ENCODE results near the gene RELT. TPM values are rescaled to one million over a fixed set of nuclear protein-coding genes. Genes with fewer than 3 reads are reported as not detected.

The RELT gene
- total and polyA plus RNA-seq, 3 donors from 2014 or later, result 6.2 to 8.6 (median 8.4) TPM

DNA sequence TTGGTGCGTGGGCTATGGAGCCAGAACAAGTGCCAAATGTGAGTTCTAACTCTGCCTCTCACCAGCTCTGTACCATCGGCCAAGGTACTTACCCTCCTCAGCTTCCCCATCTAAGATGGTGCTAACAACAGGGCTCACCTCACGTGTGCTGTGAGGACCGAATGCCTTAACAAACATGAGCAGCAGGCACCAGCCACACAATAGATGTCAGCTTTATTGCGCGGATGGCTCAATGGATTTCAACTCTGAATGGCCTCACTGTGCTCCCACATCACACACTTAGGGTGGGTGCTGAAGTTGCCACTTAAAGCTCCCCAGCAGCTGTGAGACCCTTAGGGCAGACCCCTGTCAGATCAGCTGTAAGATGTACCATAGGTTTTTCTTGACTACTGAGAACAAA, 24.1 kb downstream of the RELT start:
- Histone ChIP-seq H3K27me3 (no peaks in the 10 kb centered on the region), H3K27ac (no peak overlapping the region), H3K36me3 (ENCODE audit: low read depth, missing control alignments) (no peaks in the 10 kb centered on the region), H3K4me1 (no peaks in the 10 kb centered on the region), H3K9me3 (no peaks in the 10 kb centered on the region), H3K4me3 (no peak overlapping the region)
- TF ChIP-seq, protein P1, sequence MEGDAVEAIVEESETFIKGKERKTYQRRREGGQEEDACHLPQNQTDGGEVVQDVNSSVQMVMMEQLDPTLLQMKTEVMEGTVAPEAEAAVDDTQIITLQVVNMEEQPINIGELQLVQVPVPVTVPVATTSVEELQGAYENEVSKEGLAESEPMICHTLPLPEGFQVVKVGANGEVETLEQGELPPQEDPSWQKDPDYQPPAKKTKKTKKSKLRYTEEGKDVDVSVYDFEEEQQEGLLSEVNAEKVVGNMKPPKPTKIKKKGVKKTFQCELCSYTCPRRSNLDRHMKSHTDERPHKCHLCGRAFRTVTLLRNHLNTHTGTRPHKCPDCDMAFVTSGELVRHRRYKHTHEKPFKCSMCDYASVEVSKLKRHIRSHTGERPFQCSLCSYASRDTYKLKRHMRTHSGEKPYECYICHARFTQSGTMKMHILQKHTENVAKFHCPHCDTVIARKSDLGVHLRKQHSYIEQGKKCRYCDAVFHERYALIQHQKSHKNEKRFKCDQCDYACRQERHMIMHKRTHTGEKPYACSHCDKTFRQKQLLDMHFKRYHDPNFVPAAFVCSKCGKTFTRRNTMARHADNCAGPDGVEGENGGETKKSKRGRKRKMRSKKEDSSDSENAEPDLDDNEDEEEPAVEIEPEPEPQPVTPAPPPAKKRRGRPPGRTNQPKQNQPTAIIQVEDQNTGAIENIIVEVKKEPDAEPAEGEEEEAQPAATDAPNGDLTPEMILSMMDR (IDR thresholded peaks at IDR 0.05), result no peak
- no peak for TF ChIP-seq POLR2A (IDR thresholded peaks at IDR 0.05)
- no peak for DNase-seq
- 95 to 97% methylated on average over 6 of the region's 6 CpGs for WGBS, 2 donors
- intact Hi-C loops (cut with DNase I; ENCODE audit: low total_unique reads), result no loop called here

DNA sequence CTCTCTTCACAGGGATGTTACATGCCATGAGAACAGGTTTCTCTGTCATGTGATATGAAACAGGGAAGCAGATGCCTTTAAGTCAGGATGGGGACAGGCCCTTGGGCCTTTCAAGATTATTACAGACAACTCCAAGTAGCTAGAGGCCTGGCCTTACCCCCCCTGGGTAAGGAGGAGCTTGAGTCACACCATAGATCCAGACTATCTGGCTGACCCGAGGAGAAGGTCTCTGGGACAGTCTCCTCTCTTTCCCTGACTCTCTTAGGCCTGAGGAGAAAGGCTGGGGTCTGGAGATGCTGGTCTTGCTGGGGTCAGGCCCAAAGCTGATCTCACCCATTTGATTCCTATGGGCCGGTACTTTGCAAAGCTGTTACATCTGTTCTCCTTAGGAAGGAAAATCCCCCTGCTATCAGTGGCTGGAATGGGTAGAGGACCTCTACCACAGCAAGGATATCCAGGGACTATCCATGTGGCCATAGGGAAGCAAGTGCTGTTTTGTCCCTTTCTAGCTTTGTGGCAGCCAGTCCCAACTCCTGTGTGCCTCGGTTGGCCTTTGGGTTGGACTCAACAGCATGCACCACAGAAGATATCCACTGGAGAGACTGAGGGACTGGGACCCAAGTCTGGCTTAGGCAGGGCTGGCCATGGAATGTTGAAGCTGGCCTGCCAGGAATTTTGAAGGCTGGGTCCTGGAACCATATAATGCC, 25.2 kb downstream of the RELT start:
- intact Hi-C loops (cut with DNase I; ENCODE audit: low total_unique reads), result no loop called here
- TF ChIP-seq, protein P1 (IDR thresholded peaks at IDR 0.05), result no peak
- TF ChIP-seq POLR2A (IDR thresholded peaks at IDR 0.05), result no peak
- no peak overlapping the region for H3K4me3 ChIP-seq
- no peaks in the 10 kb centered on the region for H3K36me3 ChIP-seq (ENCODE audit: low read depth, missing control alignments)
- DNase-seq, result no peak
- H3K9me3 ChIP-seq, result no peaks in the 10 kb centered on the region
- 80 to 82% methylated on average over 3 of the region's 3 CpGs for WGBS, 2 donors
- H3K27ac ChIP-seq, result no peak overlapping the region
- H3K4me1 ChIP-seq, result no peaks in the 10 kb centered on the region
- no peaks in the 10 kb centered on the region for H3K27me3 ChIP-seq

DNA sequence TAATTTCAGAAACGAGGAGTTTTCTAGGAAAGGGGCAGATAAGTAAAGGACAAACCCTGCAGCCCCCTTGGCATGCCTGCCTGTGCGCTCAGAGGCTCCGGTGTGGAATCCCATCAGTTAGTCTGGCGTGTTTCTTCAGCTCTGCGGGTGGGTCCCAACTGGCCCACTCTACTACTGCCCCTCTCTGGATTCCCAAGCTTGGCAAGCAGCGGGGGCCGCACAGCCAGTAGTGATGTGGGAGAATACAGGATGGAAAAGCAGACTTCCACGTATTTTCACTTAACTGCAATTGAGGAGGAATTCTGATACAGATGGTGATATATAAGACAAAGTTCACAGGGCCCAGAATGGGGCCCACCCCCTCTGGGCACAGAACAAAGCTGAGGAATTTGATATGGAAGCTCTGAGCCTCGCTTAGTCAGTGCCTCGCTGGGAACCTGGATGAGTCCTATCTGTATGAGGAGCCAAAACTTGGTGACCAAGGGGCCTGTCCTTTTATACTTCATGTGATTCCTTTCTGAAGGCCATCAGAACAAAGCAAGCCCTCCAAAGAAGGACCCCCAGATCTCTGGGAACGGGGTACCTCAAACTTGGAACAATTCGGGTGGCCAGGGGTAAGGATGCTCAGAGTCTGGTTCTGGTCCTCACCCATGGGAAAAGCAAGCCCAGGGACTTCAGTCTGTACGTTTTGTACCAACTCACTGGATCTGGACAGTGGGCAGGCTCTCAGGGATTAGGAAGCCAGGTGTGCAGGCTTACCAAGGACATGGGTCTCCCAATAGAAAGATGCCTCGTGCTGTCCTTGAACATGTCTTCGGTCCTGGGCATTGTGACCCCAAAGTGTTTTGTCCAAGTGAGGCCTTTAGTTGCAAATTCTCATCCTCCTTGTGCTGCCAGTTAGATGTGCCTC, 26.0 kb downstream of the RELT start:
- no peak for TF ChIP-seq POLR2A (IDR thresholded peaks at IDR 0.05)
- TF ChIP-seq, protein P1 (IDR thresholded peaks at IDR 0.05), result no peak
- Histone ChIP-seq H3K36me3 (ENCODE audit: low read depth, missing control alignments) (no peaks in the 10 kb centered on the region), H3K4me3 (no peak overlapping the region), H3K27me3 (no peaks in the 10 kb centered on the region), H3K27ac (no peak overlapping the region), H3K4me1 (no peaks in the 10 kb centered on the region), H3K9me3 (no peaks in the 10 kb centered on the region)
- 88 to 94% methylated on average over 13 to 15 of the region's 15 CpGs for WGBS, 2 donors
- DNase-seq, result no peak
- intact Hi-C loops (cut with DNase I; ENCODE audit: low total_unique reads), result no loop called here

DNA sequence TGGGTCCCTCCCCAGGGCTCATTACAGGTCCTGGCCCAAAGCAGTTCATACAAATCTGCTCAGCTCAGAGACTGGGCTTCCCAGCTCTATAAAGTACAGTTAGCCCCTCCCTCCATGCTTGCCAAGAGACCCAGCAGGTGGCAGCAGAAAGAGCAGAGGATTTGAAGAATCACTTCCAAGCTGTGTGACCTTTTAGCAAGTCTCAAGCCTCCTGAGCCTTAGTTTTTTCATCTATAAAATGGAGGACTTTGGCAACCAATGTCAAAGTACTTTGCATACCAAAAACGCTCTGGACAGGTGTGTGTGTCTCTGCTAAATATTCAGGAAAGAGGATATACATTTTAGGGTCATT, 26.6 kb downstream of the RELT start:
- WGBS, 2 donors, result 82 to 83% methylated on average over 1 of the region's 1 CpG
- intact Hi-C loops (cut with DNase I; ENCODE audit: low total_unique reads), result no loop called here
- Histone ChIP-seq H3K9me3 (no peaks in the 10 kb centered on the region), H3K27me3 (no peaks in the 10 kb centered on the region), H3K36me3 (ENCODE audit: low read depth, missing control alignments) (no peaks in the 10 kb centered on the region), H3K4me3 (no peak overlapping the region), H3K27ac (no peak overlapping the region), H3K4me1 (no peaks in the 10 kb centered on the region)
- no peak for DNase-seq
- TF ChIP-seq POLR2A (IDR thresholded peaks at IDR 0.05), result no peak
- TF ChIP-seq, protein P1 (IDR thresholded peaks at IDR 0.05), result no peak

Measured in testis (tissue), 3 donors.